BE2C (cell line): Measurements from ENCODE around the gene FRMPD4.

ENCODE experiments used
- DNase-seq: peaks from one replicate; pipeline ENCODE4 v3.0.0-alpha.2; 2020
- H3K27me3 ChIP-seq: fragments of 250-450 bp; sonication (Bioruptor Pico); 2 replicates; pipeline ENCODE4 v1.5.1; 2020; ENCODE audit warnings: mild to moderate bottlenecking
- H3K36me3 ChIP-seq: fragments of 250-450 bp; sonication (Bioruptor Pico); 2 replicates; pipeline ENCODE4 v1.5.1; 2020; ENCODE audit warnings: mild to moderate bottlenecking
- H3K4me1 ChIP-seq: fragments of 250-450 bp; sonication (Bioruptor Pico); 2 replicates; pipeline ENCODE4 v1.5.1; 2020
- H3K4me3 ChIP-seq: 2 replicates; pipeline ENCODE4 v1.5.1; 2011; ENCODE audit warnings: low read depth, low read length
- H3K9me3 ChIP-seq: fragments of 250-450 bp; sonication (Bioruptor Pico); 2 replicates; pipeline ENCODE4 v1.5.1; 2020
- CTCF ChIP-seq: IDR thresholded peaks from 2 replicates; pipeline ENCODE4 v1.5.1; 2012; ENCODE audit warnings: mild to moderate bottlenecking, low read depth, low read length

Gene FRMPD4

GRCh38 chrX:12595720-12596119 lies 457.4 kb downstream of the FRMPD4 start:
- Histone ChIP-seq H3K4me3 (no peak overlapping the region), H3K36me3 (no peaks in the 10 kb centered on the region), H3K27me3 (no peaks in the 10 kb centered on the region), H3K4me1 (no peaks in the 10 kb centered on the region), H3K9me3 (no peaks in the 10 kb centered on the region)
- DNase-seq: no peak
- no peak for TF ChIP-seq CTCF

- Histone ChIP-seq H3K4me1 (no peaks in the 10 kb centered on the region), H3K9me3 (no peaks in the 10 kb centered on the region), H3K36me3 (no peaks in the 10 kb centered on the region), H3K27me3 (no peaks in the 10 kb centered on the region), H3K4me3 (no peak overlapping the region)
- TF ChIP-seq CTCF: no peak
- no peak for DNase-seq
Observed at GRCh38 chrX:12610079-12610478, 471.8 kb downstream of the FRMPD4 start.

GRCh38 chrX:12611471-12611870 lies 473.2 kb downstream of the FRMPD4 start:
- DNase-seq: no peak
- TF ChIP-seq CTCF: no peak
- H3K4me1 ChIP-seq: no peaks in the 10 kb centered on the region

GRCh38 chrX:12614266-12614665 lies 476.0 kb downstream of the FRMPD4 start:
- no peaks in the 10 kb centered on the region for H3K36me3 ChIP-seq
- no peaks in the 10 kb centered on the region for H3K4me1 ChIP-seq
- no peak for TF ChIP-seq CTCF
- no peak for DNase-seq
- no peaks in the 10 kb centered on the region for H3K9me3 ChIP-seq
- H3K27me3 ChIP-seq: no peaks in the 10 kb centered on the region
- H3K4me3 ChIP-seq: no peak overlapping the region

More at GRCh38 chrX:12611471-12611870, 473.2 kb downstream of the FRMPD4 start:
- H3K4me3 ChIP-seq: no peak overlapping the region
- H3K27me3 ChIP-seq: no peaks in the 10 kb centered on the region
- H3K36me3 ChIP-seq: no peaks in the 10 kb centered on the region
- H3K9me3 ChIP-seq: no peaks in the 10 kb centered on the region

- Histone ChIP-seq H3K27me3 (no peaks in the 10 kb centered on the region), H3K4me3 (no peak overlapping the region), H3K9me3 (no peaks in the 10 kb centered on the region), H3K36me3 (no peaks in the 10 kb centered on the region), H3K4me1 (no peaks in the 10 kb centered on the region)
- DNase-seq: no peak
- TF ChIP-seq CTCF: no peak
Observed at GRCh38 chrX:12615061-12615460, 476.8 kb downstream of the FRMPD4 start.

- H3K27me3 ChIP-seq: no peaks in the 10 kb centered on the region
- no peaks in the 10 kb centered on the region for H3K4me1 ChIP-seq
- TF ChIP-seq CTCF: no peak
Observed at GRCh38 chrX:12617241-12617640, 479.0 kb downstream of the FRMPD4 start.

More at GRCh38 chrX:12617241-12617640, 479.0 kb downstream of the FRMPD4 start:
- Histone ChIP-seq H3K4me3 (no peak overlapping the region), H3K9me3 (no peaks in the 10 kb centered on the region), H3K36me3 (no peaks in the 10 kb centered on the region)
- DNase-seq: no peak
